ENCODE results near the gene NOC2L.
"Not testable (repeated sequence)": the region's sequence is repeated elsewhere in the genome, so short reads cannot be mapped to it uniquely, and the experiment has no call there.

Gene NOC2L

DNA sequence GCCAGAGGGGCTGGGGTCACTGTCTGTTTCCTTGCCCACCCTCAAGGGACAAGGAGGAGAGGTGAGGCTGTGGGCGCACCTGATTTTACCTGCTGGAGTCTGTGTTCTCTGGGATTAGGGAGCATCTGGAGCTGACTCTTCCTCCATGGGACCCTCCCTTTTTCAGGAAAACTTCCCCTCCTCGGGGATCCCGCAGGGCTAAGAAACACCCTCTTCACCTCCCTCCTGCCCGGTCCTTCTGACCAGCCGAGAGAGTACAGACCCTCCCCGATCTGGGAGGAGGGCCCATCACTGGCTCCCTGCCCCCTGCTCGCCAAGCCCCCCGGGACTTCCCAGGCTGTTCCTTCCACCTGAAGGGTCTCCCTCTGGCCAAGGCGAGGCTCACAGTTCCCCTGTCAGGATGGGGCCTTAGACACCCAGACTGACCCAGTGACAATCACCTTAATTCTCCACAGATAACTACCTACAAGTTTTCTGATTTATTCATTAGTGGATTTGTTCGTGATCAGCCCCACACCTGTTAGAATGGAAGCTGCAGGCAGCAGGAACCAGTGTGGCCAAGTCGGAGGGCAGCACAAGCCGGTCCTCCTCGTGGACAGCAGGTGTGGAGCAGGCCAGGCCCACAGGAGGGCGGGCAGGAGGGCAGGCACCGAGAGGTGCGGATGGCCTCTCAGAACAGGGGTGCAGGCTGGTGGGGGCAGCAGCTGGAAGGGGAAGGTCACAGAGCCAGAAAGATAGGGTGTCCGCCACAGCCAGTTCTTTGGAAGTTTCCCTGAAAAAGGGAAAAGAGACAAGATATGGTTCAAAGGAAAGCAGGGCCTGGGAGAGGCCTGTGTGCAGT is 51.2 kb downstream of the NOC2L start:
- in situ Hi-C loops (cut with MboI; ENCODE audit: low sequenced_read_pairs): no loop called here

DNA sequence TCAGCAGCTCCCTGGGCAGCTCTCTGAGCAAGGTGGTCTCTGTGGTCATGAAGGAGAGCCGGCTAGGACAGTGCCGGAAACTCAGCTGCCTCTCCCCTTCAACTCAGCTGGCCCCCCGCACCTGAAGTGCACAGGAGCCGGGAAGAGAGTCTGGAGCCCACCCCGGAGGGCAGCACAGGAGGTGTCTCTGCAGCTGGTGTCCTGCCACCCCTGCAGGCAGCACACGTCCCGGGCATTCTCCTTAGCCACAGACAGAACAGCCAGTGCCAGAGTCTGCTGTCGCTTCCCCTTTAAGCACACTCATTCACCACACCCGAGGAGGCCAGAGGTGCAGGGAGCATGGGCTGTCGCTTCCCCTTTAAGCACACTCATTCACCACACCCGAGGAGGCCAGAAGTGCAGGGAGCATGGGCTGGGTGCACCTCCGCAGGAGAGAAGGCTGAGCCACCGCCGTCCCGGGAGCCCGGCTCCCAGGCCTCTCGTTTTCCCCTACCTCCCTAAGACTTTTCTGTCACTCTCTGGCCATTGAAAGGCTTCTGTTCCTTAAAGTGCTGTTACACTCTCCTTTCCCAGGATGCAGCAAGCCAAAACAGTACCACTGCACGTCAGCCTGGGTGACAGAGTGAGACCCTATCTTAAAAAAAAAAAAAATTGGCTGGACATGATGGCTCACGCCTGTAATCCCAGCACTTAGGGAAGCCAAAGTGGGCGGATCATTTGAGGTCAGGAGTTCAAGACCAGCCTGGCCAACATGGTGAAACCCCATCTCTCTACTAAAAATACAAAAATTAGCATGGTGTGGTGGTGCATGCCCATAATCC is 52.2 kb downstream of the NOC2L start:
- in situ Hi-C loops (cut with MboI; ENCODE audit: low sequenced_read_pairs): no loop called here

DNA sequence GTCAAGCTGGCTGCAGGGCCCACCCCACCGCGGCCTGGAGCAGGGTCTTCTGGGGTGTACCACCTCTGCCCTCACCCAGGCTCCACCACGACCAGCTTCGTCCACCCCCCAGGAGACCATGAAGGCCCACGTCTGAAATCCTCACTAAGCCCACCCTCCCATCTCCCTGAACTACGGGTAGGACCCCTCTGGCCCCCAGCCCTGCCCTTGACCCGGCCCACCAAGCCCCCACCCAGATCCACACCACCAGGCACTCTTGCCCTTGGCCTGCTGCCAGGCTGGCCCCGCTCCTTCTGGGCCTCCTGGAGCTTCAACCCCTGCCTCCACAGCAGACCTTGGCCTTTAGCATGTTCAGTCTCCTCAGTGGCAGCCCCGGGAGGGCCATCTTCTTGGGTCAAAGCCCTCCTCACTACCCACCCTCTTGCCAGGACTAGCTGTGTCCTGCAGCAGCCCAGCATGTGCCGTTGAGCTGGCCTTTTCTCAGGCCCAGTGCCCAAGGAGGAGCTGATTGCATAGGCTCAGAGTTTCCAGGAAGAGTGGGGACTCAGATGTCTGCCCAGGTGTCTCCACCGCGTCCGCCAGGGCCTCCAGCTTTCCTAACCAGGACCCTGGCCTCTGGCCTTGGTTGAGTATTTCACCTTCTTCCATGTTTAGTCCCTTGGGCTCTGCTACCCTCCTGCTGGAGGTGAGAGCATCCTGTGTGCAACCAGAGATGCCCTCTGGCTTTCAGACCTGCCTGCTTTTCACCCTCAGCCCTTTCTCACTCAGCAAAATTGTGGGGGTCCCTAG is 53.1 kb downstream of the NOC2L start:
- in situ Hi-C loops (cut with MboI; ENCODE audit: low sequenced_read_pairs): no loop called here

DNA sequence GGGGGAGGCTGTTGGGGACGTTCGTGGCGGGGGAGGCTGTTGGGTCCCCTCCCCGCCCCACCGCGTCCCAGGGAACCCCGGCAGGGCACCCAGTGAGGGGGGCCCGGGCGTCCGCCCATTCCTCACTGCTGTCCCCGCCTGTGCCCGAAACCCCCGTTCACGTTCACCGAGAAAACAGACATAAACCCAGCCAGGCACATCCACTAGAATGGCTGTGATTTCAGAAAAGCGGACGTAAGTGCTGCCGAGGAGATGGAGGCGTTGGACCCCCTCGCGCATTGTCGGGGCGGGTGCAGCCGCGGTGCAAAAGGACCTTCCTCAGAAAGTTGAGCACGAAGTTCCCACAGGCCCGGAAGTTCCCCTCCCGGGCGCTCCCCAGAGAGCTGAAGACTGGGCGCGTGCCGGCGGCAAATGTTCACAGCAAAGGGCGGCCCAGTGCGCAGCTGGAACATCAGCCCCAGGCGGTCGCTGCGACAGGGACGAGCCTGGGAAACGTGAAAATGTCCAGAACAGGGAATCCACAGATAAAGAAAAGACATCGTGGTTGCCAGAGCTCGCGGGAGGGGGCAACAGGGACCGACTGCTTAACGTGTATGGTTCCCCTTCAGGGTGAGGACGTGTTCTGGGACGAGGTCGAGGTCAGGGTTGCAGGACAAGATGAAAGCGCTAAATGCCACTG is 53.8 kb downstream of the NOC2L start:
- in situ Hi-C loops (cut with MboI; ENCODE audit: low sequenced_read_pairs): no loop called here

DNA sequence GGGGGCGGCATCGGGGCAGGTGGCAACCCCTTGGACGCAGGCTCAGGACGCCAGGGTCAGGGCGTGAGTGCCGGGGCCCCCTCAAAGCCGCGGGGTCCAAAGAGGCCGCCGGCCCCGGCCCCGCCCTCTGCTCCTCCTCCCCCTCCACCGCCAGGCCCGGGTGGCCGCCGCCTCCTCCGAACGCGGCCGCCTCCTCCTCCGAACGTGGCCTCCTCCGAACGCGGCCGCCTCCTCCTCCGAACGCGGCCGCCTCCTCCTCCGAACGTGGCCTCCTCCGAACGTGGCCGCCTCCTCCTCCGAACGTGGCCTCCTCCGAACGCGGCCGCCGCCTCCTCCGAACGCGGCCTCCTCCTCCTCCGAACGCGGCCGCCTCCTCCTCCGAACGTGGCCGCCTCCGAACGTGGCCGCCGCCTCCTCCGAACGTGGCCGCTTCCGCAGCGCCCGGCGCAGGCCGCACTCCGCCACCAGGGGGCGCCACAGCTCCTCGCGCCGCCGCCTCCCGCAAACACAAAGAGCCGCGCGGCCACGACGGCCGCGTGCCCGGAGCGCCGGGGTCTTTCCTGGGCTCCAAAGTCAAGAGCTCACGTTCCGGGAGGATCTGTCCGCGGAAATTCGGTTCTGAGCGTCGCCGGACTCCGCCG is 54.6 kb downstream of the NOC2L start:
- in situ Hi-C loops (cut with MboI; ENCODE audit: low sequenced_read_pairs): no loop called here

DNA sequence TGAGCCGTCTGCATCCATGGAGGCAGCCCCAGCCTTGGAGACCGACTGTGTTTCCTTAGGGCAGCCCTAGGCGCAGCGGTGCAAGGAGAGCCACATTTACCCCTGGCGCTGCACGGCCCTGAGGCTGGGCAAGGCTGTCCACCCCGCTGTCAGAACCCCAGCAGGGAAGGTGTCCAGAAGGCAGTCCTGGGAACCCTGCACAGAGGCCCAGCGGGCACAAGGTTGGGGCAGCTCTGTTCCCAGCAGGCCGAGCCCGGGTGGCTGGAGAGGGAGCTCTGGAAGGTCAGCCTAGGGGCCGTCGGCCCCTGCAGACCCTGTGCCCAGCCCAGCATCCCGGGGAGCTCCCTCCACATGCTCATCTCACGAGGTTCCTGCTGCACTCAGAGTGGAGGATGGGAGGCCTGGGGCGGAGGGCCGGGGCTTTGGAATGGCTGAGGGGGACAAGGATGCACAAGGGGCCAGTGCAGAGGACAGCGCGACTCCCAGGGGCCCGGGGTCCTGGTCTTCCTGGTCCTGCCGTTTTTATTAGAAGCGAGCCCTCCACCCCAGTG is 55.3 kb downstream of the NOC2L start:
- in situ Hi-C loops (cut with MboI; ENCODE audit: low sequenced_read_pairs): no loop called here

DNA sequence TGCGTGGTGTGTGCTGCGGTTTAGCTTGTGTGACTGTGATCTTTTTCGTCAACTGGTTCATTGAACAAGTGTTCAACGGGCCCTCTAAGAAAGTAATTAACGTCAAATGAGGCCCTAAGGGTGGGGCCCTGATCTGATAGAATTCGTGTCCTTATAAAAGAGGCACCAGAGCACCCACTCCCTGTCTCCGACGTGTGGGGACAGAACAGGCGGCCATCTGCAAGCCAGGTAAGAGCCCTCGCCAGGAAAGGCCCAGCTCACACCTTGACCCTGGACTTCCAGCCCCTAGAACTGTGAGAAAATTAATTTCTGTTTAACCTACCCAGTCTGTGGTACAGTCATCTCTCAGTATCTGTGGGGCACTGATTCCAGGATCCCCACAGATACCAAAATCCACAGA is 55.8 kb downstream of the NOC2L start:
- in situ Hi-C loops (cut with MboI; ENCODE audit: low sequenced_read_pairs): no loop called here

DNA sequence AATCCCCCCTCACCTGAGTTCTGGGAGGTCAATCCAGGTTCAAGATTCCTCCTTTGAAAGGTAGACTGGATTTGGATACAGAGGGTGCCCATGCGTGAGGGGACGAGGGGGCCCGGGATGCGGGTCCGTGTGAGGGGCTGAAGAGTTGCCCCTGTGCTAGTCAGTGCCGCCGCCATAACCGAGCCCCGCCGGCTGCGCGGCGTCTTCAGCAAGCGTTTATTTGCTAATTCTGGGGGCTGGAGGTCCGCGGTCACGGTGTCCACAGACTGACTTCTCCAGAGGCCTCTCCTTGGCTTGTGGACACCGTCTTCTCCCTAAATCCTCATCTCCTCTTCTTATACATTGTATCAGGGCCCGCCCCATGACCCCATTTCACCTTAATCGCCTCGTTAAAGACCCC is 56.3 kb downstream of the NOC2L start:
- in situ Hi-C loops (cut with MboI; ENCODE audit: low sequenced_read_pairs): no loop called here

DNA sequence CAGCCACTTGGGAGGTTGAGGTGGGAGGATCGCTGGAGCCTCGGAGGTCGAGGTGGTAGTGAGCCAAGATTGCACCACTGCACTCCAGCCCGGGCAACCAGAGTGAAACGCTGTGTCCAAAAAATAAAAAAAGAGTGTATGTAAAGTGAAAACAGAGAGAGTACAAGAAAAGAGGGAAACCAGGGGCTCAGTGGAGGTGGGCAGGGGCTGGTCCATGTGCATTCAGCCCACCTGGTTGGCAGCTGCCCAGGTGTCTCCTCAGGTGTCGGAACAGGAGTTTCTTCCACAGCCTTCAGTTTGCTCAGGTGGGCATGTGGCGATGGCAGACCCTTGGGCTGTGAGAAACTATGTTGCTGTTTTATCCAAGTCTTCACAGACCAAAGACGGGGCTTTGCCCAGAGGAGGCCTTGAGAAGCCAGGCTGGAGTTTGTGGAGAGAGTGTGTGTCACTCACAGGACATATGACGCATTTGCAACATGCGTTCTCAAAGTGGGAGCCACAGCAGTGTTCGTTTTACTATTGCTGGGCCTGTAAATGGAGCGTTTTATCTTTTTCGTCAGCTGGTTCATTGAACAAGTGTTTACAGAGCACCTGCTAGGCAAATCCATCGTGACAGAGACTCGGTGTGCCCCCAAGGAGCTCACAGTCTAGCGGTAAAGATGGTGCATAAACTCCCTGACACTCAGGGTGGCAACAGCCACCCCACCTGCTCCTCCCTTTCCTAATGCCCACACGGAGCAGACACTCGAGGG is 57.8 kb downstream of the NOC2L start:
- in situ Hi-C loops (cut with MboI; ENCODE audit: low sequenced_read_pairs): no loop called here

DNA sequence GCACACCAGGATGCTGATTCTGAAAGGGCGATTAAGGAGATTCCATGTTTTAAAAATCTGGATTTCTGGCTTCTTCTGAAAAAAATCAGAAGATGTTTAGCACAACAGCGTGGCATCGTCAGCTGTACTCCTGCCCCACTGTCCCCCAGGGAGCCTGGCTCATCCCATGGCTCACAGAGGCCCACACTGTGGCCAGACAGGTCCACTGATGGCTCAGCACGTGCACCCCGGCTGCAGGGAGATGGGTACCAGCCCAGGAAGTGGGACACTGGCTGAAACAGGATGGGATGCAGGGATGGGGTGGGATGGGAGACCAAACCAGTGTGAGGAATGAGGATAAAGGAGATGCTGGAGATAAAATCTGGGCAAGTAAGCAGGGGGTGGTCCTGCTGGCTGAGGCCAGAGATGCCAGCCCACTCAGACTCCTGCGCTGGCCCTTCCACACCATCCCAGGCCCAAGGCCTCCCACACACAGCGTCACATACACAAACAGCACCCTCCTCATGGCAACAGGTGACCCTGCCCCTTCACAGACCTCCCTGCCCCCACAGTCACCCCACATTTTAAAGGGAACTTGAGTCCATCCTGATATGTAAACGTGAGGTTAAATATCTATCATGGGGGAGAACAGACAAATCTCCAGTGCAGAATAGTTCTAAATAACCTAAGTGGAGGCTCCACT is 59.3 kb downstream of the NOC2L start:
- in situ Hi-C loops (cut with MboI; ENCODE audit: low sequenced_read_pairs): no loop called here

DNA sequence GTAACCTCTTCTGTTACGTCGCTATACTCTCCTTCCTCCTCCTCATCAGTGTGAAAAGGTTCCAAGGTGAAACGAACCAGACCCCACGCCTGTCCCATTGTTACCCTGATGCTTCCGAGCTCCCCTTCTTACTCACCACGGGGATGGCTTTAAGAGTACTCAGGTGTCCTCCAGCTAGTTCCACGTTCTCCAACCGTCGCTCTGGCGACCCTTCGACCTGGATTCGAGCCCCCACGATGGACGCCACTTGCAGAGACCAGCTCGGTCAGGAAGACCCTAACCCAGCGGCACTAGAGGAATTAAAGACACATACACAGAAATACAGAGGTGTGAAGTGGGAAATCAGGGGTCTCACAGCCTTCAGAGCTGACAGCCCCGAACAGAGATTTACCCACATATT is 61.1 kb downstream of the NOC2L start:
- in situ Hi-C loops (cut with MboI; ENCODE audit: low sequenced_read_pairs): not testable (repeated sequence)

DNA sequence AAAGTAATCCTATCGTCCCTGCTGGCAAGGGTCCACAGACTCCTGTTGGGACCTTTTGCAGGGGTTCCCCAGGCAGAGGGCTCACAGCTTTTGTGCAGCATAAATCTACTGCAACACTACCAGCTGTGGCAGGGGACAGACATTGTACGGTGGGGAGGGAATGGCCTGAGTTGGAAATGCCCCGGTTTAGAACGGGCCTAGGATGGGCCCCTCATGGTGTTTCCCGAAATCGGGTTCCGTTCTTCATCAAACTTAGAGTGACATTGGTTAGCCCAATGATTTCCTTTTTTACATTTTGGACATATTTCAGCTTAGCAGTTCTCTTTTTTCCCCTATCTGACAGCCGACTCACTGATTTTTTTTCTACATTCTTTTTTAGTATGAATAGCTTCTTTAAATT is 61.8 kb downstream of the NOC2L start:
- in situ Hi-C loops (cut with MboI; ENCODE audit: low sequenced_read_pairs): no loop called here
